ENCODE data around the gene LRBA. TPM values are rescaled to one million over a fixed set of nuclear protein-coding genes. Genes with fewer than 3 reads are reported as not detected.

Gene LRBA
- total and polyA plus RNA-seq, 9 of the 15 experiments (the other 6 are each of a cell fraction or from before 2014, with no cell fraction given): 24.2 to 88.7 (median 59.7) TPM

- no peak for TF ChIP-seq USF1 (CRISPR knock-in tag; IDR thresholded peaks at IDR 0.05)
- no peak for TF ChIP-seq POLR2A (conservative IDR thresholded peaks at IDR 0.05)
- no peak for TF ChIP-seq CEBPZ (IDR thresholded peaks at IDR 0.05; ENCODE audit: borderline replicate concordance, low read depth, low read length)
- TF ChIP-seq ETV1 (tag; conservative IDR thresholded peaks at IDR 0.05; ENCODE audit: low read depth): no peak
- no peak for TF ChIP-seq ZNF764 (CRISPR knock-in tag; IDR thresholded peaks at IDR 0.05; ENCODE audit: low read depth)
- TF ChIP-seq BRD4 (IDR thresholded peaks at IDR 0.05): no peak
- TF ChIP-seq MTA1 (IDR thresholded peaks at IDR 0.05; ENCODE audit: borderline replicate concordance): no peak
- TF ChIP-seq NELFE (IDR thresholded peaks at IDR 0.05; ENCODE audit: insufficient read depth, insufficient read length): no peak
- TF ChIP-seq SIRT6 (IDR thresholded peaks at IDR 0.05; ENCODE audit: low read depth, low read length): no peak
- no peak for TF ChIP-seq YY1 (IDR thresholded peaks at IDR 0.05; ENCODE audit: borderline replicate concordance in 1 of 3, control insufficient read depth in 1 of 3, extremely low read depth in 1 of 3, insufficient read depth in 3 of 3, insufficient read length in 1 of 3, insufficient replicate concordance in 2 of 3, low read depth in 1 of 3, low read length in 2 of 3)
- no peak for TF ChIP-seq ZNF511 (CRISPR knock-in tag; IDR thresholded peaks at IDR 0.05)
Measured at GRCh38 chr4:150769248-150769647, 245.8 kb downstream of the LRBA start (continued).

Data from K562 (cell line).